Stimulated activated CD4-positive, alpha-beta T cell treated with anti-CD3 and anti-CD28 coated beads, Interleukin-15, amount 100 ng/mL, for 24 hours (primary cell): ENCODE measurements around the gene CFB.

Experiments used
- DNase-seq: peaks from one replicate; pipeline ENCODE4 v3.0.0-alpha.2; 2020

Gene CFB

DNA sequence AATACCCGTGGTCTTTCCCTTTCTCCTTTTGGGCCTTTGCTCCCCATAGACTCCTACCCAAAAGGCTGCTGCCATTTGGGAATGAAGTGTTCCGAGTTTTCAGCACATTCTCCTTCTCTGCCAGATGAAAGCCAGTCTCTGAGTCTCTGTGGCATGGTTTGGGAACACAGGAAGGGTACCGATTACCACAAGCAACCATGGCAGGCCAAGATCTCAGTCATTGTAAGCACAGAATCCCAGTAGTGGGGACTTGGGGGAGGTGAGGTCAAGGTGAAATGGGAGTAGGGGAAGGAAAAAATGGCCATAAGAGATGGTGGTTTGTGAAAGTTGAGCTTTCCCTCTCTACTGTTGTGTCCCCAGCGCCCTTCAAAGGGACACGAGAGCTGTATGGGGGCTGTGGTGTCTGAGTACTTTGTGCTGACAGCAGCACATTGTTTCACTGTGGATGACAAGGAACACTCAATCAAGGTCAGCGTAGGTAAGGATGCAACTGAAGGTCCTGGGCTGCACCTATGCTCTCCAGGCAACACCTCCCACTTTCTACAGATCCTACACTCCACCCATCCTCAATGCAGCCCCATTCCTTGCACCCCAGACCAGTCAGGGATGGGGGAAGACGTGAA is 4.1 kb downstream of the CFB start:
- DNase-seq = no peak

DNA sequence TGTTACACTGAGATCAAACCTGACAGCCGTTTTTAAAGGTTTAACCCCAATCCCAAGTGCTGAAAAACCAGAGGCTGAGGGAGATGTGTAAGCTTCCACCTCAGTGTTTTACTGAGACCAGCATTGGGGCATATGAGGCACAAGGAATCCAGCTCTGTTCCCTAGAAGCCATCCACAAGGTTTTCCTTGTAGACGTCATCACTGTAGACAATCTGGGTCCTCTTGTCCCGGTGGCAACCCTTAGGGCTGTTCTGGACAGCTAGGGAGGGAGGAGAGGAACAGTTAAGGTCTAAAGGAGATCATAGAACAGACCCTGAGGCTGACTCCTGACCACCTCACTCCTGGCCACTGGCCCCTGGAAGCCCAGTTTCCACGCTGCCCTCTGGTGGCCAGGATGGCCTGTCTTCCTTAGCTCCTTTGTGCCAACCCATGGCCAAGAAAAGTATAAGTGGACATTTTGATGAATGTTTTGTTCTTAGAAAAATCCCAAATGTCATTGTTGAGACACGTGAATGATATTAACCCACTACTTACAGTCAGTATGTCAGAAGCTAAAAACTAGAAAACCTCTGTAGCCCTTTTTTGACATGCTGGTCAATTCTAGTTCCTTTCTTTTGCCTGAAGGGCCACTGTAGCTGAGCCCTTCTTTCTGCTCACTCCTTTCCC is 6.4 kb downstream of the CFB start:
- DNase-seq = peak; percentile 52

DNA sequence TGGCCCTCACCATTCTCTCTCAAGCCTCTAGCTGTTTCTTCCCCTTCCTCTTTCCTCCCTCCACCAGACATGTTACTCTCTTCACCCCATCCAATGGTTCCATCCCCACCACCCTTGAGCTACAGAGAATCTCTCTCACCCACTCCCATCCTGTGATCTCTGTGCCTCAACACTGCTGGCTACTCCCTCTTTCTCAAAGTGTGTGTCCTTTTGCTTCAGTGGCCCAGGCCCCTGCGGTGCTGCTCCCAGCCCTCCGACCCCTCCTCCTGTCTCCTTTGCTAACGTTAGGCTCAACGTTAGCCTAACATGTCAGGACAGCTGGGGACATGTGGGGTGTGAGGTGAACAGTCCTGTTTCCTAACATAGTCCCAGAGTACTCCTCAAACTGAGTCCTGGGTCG is 7.0 kb downstream of the CFB start:
- DNase-seq = no peak

- no peak for DNase-seq
Measured at GRCh38 chr6:31954511-31954910, 8.6 kb downstream of the CFB start.

- no peak for DNase-seq
Measured at GRCh38 chr6:31956796-31957195, 10.9 kb downstream of the CFB start.

DNA sequence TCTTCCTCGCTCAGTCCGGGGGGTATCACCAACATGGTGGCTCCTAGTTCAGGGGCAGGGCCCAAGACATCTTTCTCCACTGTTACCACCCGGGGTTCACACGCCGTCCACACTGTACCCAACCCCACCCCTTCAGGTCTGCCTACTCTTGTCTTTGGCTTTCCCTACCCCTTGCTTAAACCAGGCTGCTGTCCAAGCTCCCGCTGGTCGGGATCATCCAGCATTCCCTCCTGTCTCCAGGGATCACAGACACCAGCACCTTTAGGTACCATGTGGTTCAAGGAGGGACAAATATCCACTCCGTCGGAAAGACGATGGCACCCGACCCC is 12.5 kb downstream of the CFB start:
- DNase-seq = no peak

DNA sequence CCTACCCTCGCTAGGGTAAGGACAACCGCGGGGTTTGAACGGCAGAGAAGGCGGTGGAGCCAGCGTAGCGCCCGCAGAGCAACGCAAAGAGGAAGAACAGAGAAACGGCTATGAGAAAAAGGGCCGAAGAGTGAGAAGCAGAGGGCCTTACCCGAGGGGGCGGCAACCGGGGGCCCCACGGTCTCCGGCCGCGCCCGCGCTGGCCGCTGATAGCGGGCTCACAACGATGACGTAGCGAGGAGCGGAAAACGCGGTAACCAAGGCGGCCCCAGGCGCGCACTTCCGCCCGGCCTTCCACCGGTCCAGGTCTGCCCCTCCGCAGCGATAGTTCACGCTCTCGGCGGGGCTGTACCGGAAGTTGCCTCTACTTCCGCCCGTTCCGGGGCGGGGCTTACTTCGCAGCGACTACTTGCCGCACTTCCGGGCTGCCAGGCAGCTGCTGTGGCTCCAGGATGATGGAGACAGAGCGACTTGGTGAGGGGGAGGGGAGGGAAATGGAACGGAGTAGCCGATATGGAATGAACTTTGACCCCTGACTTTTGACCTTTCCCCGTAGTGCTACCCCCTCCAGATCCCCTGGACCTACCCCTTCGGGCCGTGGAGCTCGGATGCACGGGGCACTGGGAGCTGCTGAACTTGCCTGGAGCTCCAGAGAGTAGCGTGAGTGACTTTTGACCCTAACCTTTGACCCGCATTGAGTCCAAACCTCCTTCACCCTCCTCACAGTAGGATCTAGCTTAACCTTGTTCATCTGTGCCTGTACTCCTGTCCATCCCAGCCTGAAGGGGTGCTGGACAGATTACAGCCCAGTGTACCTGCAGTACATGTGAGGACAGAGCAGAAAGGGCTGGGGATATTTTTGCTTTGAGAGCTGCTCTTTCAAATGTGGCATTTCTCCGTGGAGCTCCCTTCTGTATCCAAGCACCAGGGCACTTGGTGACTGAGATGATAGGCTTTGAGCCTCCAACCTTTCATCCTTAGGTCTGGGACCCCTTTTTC is 13.1 kb downstream of the CFB start, which contains the start of the genes NELFE and SKIC2:
TSS of gene NELFE (minus strand) at position 231 of the 999 bp plus-strand sequence. CDS start 525 bp downstream, outside the sequence.
TSS of gene SKIC2 (plus strand) at position 435 of the 999 bp plus-strand sequence. CDS start at position 453, 18 bp downstream.
- DNase-seq = peak; percentile 98

DNA sequence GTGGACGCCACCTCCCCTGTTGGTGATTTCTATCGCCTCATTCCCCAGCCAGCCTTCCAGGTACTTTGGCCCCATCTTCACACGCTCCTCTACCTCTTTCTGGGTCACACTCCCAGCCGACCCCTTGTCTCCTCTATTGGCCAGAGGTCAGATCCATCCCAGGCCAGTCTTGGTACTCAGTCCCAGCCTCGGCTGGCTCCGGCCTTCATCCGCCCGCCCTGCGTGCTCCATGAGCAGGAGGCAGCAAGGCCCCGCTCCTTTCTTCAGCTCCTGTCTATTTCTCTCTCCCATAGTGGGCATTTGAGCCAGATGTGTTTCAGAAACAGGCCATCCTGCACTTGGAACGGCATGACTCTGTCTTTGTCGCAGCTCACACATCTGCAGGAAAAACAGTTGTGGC is 15.7 kb downstream of the CFB start:
- no peak for DNase-seq

DNA sequence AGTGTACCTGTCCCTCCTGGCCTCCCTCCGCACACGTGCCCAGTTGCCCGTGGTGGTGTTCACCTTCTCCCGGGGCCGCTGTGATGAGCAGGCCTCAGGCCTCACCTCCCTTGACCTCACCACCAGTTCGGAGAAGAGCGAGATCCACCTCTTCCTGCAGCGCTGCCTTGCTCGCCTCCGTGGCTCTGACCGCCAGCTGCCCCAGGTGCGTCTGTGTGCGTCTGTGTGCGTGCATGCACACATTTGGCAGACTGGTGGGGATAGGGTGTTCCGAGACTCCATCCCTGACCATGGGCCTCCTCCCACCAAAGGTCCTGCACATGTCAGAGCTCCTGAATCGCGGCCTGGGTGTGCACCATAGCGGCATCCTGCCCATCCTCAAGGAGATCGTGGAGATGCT is 18.0 kb downstream of the CFB start:
- no peak for DNase-seq

DNA sequence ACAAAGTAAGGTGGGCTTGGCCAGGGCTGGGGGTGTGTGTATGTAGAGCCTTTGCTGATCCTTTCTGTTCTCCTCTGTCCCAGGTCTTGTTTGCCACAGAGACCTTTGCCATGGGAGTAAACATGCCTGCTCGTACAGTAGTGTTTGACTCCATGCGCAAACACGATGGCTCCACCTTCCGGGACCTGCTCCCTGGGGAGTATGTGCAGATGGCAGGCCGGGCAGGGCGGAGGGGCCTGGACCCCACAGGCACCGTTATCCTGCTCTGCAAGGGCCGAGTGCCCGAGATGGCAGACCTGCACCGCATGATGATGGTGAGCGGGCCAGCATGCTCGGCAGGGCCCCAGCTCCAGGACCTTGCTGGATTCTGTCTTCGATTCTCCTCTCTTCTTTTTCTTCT is 19.8 kb downstream of the CFB start:
- no peak for DNase-seq

DNA sequence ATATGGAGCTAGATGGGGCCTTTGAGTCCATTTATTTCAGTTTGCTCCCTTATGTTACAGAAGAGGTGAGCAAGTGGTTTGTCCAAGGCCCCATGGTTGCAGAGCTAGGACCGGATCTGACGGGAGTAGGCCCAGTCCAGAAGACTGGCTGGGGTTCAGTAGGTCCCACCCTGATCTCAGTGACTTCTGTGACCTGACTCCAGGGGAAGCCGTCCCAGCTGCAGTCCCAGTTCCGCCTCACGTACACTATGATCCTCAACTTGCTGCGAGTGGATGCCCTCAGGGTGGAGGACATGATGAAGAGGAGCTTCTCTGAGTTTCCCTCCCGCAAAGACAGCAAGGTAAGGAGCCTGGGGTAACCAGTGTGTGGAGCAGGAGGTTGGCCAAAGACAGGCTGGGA is 20.6 kb downstream of the CFB start:
- no peak for DNase-seq

- no peak for DNase-seq
Measured at GRCh38 chr6:31966997-31967925, 21.4 kb downstream of the CFB start.

DNA sequence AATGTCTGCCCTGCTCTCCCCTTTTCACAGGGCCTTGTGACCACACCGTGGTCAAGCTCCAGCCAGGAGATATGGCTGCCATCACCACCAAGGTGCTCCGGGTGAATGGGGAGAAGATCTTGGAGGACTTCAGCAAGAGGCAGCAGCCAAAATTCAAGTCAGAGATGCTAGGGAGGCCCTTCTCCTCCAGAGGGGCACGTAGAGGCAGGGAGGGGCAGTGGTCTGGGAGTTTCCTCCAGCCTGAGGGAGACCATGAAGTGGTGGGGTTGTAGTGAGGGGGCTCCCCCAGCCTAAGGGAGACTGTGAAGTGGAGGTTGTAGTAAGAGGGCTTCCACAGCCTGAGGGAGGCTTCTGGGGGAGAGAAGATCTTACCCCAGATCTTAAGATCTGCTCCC is 22.0 kb downstream of the CFB start:
- no peak for DNase-seq

GRCh38 chr6:31968326-31968725 is 22.4 kb downstream of the CFB start:
- no peak for DNase-seq

DNA sequence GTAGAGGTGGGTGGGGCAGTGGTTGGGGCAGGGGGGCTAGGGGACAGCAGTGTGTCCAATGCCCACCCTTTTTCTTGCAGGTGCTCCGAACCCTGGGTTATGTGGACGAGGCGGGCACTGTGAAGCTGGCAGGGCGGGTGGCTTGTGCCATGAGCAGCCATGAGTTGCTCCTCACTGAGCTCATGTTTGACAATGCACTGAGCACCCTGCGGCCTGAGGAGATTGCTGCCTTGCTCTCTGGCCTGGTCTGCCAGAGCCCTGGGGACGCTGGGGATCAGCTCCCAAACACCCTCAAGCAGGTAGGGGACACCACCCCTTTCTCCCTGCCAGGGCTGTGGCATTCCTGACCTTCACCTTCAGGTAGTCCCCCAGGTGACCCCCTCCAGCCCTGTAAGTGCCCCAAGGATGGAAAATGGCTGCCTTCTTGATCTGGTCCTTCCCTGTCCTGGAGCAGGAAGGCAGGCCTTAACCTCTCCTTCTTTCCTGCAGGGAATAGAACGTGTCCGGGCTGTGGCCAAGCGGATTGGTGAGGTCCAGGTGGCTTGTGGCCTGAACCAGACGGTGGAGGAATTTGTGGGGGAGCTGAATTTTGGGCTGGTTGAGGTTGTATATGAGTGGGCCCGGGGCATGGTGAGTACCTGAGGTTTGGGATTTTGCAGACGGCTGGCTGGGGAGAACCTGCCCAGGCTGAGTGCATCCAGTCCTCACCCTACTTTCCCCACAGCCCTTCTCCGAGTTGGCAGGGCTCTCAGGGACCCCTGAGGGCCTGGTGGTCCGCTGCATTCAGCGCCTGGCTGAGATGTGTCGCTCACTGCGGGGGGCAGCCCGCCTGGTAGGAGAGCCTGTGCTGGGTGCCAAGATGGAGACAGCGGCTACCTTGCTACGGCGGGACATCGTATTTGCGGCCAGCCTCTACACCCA is 23.2 kb downstream of the CFB start:
- DNase-seq = no peak

DNA sequence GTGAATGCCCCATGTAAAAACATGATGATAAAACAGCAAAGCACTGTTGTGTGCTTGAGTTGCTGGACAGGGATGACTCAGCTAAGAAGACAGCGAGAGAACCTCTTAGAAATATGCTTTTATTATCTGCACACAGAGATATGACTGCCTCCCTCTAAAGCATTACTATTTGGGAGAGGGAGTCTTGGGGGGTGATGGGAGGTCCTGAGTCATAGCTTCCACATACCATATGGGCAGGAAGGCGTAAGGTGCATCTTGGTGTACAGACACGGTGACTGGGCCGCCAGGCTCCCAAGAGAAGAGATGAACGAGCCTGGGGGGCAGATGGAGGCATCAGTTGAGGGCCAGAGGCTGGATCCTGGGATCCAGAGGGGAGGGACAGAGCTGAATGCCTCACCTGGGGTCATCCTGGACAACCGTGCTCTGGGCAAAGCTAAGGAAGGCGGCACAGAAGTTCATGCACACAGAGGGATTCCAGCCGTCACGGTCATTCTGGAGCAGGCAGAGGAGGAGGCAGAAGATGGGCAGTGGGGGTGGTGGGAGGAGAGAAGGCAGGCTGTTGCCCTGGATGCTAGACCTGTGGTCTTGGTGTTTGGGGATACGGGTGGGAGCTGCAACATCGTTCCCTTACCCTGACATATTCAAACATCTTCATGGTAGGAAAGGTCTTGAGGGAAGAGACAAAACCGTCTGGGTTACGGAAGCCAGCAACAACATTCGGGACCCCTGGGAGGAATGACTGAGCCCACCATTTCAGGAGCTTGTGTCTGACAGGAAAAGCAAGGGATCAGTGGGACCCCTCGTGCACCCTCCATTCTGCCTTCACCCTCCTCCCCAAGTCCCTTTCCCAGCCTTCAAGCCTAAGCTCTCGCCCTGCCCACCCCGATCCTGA is 24.1 kb downstream of the CFB start:
- DNase-seq = no peak

- peak; percentile 15 for DNase-seq
Measured at GRCh38 chr6:31970604-31971271, 24.8 kb downstream of the CFB start.

- peak; percentile 15 for DNase-seq
Measured at GRCh38 chr6:31971279-31971992, 25.5 kb downstream of the CFB start.
